Omental fat pad (tissue), 4 donors: ENCODE measurements around the gene MYADML2. TPM values are rescaled to one million over a fixed set of nuclear protein-coding genes. Genes with fewer than 3 reads are reported as not detected.

ENCODE experiments used
- ATAC-seq: fragments of 150-250 bp; one replicate; pipeline ENCODE4 v1.9.1; 2016; ENCODE audit warnings: mild to moderate bottlenecking, moderate library complexity; ENCODE audit not compliant: low FRiP score
- DNase-seq: peaks from one replicate; pipeline ENCODE4 v3.0.0-alpha.2; 2019; ENCODE audit warnings: low spot score
- CTCF ChIP-seq, 3 donors: fragments of 450-650 bp; IDR thresholded peaks; one replicate each; pipeline ENCODE4 v1.5.1; 2016 to 2017; ENCODE audit warnings: antibody characterized with exemption in 3 of 3, mild to moderate bottlenecking in 3 of 3, moderate library complexity in 2 of 3
- total RNA-seq, 4 donors: library from RNA; depleted of rRNA; stranded (reverse); fragments of >200 nt; gene quantifications; one replicate each; pipeline ENCODE4 v1.1.0, GENCODE V29; 2016

MYADML2 gene
- total RNA-seq, 4 donors from 2014 or later, result not detected

DNA sequence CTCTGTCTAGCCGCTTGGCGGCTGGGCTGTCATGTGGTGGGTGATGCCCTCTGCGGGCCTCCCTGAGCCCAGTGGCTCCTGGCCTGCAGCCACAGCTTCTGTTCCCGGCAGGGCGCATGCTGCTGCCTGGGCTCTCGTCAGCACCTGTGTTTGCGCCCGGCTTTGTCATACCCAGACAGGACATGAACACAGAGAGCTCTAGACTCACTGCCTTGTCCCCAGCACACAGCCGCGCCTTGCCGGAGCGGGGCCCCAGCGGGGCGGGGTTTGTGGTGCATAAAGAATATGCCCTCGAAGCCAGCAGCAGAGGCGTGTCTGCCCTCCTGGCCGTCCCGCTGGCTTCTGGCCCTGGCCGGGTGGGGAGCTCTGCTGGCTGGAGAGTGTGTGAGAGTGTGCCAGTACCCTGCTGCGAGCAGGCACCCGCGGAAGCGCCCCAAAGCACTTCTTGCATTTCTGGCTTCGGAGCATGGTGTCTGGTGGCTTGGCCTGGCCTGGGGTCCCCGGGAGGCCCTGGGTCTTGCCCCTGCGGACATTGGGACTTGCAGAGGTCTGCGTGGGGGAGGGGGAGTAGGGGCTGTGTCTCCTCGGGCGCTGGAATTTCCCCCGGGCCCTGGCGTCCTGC is 44.8 kb upstream of the MYADML2 start:
- no peak for TF ChIP-seq CTCF (IDR thresholded peaks at IDR 0.05)
- ATAC-seq, result peak; percentile 56
- DNase-seq, result no peak

GRCh38 chr17:81990836-81991683 is 44.0 kb upstream of the MYADML2 start:
- DNase-seq (no peak), ATAC-seq (no peak)
- no peak for TF ChIP-seq CTCF (IDR thresholded peaks at IDR 0.05)

GRCh38 chr17:81987161-81987770 is 40.2 kb upstream of the MYADML2 start:
- no peak for DNase-seq
- TF ChIP-seq CTCF (IDR thresholded peaks at IDR 0.05), result no peak
- no peak for ATAC-seq

- no peak for TF ChIP-seq CTCF (IDR thresholded peaks at IDR 0.05)
- DNase-seq (no peak), ATAC-seq (no peak)
Observed at GRCh38 chr17:81986606-81987005, 39.6 kb upstream of the MYADML2 start.

GRCh38 chr17:81984773-81985410 is 37.9 kb upstream of the MYADML2 start:
- ATAC-seq (no peak), DNase-seq (no peak)
- no peak for TF ChIP-seq CTCF (IDR thresholded peaks at IDR 0.05)

GRCh38 chr17:81983639-81984373 is 36.8 kb upstream of the MYADML2 start:
- ATAC-seq (no peak), DNase-seq (no peak)
- TF ChIP-seq CTCF (IDR thresholded peaks at IDR 0.05), result no peak
